Keratinocyte (primary cell): ENCODE measurements around the gene HEG1.

ENCODE experiments used
- EZH2 ChIP-seq: IDR thresholded peaks from one replicate; pipeline ENCODE4 v1.6.1; 2012; ENCODE audit warnings: inconsistent platforms, mild to moderate bottlenecking, low read length, moderate library complexity
- TF ChIP-seq, protein P1 (sequence below), 3 experiments: IDR thresholded peaks in 1 of 3; conservative IDR thresholded peaks in 1 of 3; optimal IDR thresholded peaks in 1 of 3; 2 replicates in 2 of 3; 3 replicates in 1 of 3; pipeline versions ENCODE3 to v1.5.1; 2011; ENCODE audit warnings: low read length in 3 of 3, mild to moderate bottlenecking in 3 of 3, moderate library complexity in 2 of 3, control low read depth in 1 of 3, inconsistent platforms in 1 of 3; ENCODE audit not compliant: insufficient read depth in 2 of 3; ENCODE audit errors: extremely low read depth in 1 of 3

DNA sequence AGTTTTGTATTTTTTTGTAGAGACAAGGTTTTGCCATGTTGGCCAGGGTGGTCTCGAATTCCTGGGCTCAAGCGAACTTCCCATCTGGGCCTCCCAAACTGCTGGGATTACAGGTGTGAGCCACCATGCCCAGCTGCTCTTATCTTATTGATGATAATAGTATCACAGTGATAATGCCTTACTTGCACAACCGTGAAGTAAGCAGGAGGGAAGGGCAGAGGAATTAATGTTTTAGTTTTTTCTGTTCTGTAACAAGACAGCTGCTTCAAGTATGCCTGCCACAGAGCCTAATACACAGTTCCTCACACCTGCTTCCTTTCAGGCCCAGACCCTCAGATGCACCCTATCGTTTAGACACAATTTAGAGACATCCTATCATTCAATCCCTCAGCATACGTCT is 95.1 kb downstream of the HEG1 start:
- TF ChIP-seq, protein P1, sequence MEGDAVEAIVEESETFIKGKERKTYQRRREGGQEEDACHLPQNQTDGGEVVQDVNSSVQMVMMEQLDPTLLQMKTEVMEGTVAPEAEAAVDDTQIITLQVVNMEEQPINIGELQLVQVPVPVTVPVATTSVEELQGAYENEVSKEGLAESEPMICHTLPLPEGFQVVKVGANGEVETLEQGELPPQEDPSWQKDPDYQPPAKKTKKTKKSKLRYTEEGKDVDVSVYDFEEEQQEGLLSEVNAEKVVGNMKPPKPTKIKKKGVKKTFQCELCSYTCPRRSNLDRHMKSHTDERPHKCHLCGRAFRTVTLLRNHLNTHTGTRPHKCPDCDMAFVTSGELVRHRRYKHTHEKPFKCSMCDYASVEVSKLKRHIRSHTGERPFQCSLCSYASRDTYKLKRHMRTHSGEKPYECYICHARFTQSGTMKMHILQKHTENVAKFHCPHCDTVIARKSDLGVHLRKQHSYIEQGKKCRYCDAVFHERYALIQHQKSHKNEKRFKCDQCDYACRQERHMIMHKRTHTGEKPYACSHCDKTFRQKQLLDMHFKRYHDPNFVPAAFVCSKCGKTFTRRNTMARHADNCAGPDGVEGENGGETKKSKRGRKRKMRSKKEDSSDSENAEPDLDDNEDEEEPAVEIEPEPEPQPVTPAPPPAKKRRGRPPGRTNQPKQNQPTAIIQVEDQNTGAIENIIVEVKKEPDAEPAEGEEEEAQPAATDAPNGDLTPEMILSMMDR (optimal IDR thresholded peaks at IDR 0.05 in 1 of 3, IDR thresholded peaks at IDR 0.05 in 1 of 3, conservative IDR thresholded peaks at IDR 0.05 in 1 of 3; ENCODE audit: extremely low read depth in 1 of 3, insufficient read depth in 2 of 3, low read length in 3 of 3) = no peak
- TF ChIP-seq EZH2 = no peak
